Stimulated activated CD8-positive, alpha-beta memory T cell treated with anti-CD3 and anti-CD28 coated beads, Interleukin-15, amount 100 ng/mL, for 1 hour (primary cell): ENCODE data around the gene ARMC12.
"Not testable (repeated sequence)": the region's sequence is repeated elsewhere in the genome, so short reads cannot be mapped to it uniquely, and the experiment has no call there.

Experiments
- DNase-seq: peaks from one replicate; pipeline ENCODE4 v3.0.0-alpha.2; 2020; ENCODE audit warnings: low read depth

The ARMC12 gene

DNA sequence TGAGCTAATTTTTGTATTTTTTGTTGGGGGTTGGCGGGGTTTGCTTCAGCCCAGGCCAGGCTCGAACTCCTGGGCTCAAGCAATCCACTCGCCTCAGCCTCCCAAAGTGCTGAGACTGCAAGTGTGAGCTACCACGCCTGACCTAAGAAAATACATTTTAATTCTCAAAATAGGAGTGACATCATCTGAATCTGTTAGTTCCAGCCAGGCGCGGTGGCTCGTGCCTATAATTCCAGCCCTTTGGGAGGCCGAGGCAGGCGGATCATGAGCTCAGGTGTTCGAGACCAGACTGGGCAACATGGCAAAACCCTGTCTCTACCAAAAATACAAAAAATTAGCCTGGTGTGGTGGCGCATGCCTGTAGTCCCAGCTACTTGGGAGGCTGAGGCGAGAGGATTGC lies 2.5 kb upstream of the ARMC12 start:
- DNase-seq = not testable (repeated sequence)

DNA sequence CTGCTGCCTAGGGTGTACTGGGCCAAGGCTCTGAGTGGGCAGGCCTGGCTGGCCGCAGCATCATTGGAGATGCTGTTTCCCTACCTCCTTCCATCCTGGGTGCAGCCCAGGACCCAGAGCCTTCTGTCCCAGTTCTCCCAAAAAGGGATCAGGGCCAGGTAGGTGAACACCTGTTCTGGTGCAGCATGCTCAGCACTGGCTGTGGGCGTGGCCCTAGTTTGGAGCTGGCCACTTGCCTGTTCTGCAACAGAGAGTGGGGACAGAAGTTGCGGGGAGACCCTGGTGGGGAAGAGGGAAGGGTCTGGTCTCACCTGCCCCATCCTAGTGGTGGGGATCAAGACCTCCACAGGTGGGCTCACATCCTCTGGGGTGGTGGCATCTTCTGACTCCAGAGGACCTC lies 1.4 kb upstream of the ARMC12 start:
- DNase-seq = no peak

DNA sequence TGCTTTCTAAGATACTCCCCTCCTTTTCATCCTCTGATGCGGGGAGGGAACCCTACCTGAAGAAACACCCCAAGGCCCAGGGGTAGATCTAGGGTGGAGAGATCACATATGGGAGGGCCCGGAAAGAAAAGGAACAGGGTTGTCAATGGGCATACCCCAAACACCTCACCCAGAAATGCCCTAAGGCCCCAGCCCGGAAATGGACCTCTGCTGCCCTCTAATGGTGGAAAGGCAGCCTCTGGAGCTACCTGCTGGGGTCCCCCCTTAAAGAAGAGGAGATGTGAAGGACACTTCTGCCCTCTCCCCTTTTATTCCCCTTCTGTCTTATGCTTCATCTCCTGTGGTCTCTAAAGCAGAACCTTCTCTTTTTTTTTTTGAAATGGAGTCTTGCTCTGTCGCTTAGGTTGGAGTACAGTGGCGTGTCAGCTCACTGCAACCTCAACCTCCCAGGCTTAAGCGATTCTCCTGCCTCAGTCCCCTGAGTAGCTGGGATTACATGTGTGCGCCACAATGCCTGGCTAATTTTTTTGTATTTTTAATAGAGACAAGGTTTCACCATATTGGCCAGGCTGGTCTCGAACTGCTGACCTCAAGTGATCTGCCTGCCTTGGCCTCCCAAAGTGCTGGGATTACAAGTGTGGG lies 458 bp upstream of the ARMC12 start:
- DNase-seq = peak; percentile 83

DNA sequence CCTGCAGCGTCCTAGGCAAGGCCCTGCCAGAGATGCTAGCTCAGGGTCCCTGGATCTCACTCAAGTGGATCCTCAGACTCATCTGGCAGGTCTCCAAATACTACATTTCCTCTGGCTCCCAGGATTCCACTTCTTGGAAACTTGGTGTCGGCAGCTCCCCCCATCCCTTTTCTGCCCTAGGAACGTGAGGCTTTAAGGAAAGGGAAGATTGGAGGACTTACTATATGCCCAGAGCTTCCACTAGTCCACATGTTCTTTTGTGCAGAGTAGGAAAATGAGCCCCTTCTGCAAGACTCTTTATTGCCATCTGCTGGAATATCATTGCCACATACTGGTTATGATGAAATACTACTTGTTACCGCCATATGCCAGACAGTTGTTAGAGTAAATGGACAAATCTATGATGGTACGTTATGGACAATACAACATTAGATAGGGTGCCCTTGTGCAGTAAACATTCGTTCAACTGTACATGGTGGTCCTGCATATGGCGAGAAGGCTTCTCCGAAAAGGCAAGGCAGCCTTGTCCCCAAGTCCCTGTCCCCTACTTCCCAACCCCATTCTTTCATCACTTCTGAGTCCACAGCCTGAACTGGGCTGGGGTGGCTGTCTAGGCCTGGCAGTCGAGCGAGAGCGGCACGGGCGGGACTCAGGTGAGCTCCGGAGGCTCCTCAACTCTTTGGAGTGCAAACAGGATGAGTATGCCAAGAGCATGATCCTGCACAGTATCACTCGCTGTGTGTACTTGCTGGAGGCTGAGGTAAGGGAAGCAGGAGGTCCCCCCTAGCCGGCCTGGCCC lies 780 bp downstream of the ARMC12 start:
- no peak for DNase-seq

DNA sequence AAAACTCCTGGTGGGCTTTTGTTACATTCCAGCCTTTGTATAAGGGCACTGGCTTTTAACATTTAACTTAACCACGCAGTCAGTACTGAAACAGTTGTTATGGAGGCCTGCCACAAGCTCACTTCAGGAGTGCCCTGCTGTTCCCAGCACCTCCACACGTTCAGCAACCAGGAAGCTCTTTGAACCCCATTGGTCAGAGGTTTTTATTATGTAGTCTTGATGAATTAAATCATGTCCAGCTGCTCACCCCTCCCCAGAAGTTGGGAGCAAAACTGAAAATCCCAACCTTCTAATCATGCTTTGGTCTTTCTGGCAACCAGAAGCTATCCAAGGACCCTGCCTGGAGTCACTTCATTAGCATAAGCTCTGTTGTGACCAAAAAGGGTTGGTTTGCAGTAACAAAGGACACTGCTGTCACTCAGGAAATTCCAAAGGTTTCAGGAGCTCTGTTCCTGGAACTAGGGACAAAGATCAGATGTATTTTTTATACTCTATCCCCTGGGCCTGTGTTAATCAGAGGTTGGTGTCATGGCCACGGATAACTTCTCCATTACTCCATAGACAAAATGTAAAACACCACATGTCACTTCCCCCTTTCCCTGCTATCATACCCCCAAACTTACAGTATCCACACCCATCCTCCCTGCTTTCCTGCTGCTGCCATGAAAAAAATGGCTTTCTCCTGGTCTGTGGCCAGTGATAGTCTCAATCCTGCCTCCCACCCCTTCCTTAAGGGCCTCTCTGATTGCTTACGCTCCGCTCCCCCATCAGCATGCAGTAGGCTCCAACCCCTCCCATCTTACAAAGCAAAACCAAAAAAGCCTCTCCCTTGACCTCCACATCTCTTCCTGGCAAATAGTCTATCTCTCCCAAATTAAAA lies 3.1 kb downstream of the ARMC12 start:
- no peak for DNase-seq

DNA sequence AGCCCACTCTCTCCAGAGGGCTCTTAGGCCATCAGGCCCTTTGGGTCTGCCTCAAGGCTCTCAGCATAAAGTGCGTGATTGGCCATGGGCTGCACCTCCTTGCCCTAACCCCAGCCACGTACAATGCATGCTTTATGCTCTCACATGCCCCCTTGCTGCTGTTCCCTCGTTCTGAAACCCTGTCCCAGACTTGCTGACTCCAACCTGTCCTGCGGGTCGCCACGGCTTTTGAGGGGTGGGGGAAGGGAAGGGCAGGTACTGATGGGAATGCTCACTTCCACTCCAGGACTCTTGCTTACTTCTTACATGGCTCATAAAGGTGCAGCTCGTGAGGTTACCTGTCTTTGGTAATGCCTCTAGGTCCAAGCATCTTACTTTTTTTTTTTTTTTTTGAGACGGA lies 6.0 kb downstream of the ARMC12 start:
- no peak for DNase-seq

DNA sequence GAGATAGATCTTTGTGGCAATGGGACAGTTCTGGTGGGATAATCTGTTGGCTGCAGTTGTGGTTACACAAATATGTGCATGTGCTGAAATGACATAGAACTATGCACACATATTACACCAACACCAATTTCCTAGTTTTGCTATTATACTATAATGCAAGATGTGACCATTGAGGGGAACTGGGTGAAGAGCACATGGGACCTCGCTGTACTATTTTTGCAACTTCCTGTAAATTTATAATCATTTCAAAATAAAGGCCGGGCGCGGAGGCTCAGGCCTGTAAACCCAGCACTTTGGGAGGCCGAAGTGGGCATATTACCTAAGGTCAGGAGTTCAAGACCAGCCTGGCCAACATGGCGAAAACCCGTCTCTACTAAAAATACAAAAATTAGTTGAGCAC lies 8.7 kb downstream of the ARMC12 start:
- DNase-seq = no peak

DNA sequence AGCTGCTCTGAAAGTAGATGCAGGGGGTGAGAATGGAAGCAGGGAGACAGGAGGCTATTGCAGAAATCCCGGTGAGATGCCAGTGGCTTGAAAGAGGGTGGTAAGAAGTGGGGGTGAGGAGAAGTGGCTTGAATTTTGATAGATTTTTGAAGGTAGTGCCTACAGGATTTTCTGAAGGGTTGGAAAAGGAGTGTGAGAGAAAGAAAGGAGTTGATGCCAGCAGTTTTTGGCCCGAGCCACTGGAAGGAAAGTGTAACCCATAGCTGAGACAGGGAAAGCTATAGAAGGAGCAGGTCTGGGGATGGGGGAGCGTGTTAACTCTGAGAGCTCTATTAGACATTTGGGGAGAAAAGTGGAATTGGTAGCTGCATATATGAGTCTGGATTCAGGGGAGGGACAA lies 9.7 kb downstream of the ARMC12 start:
- DNase-seq = no peak

DNA sequence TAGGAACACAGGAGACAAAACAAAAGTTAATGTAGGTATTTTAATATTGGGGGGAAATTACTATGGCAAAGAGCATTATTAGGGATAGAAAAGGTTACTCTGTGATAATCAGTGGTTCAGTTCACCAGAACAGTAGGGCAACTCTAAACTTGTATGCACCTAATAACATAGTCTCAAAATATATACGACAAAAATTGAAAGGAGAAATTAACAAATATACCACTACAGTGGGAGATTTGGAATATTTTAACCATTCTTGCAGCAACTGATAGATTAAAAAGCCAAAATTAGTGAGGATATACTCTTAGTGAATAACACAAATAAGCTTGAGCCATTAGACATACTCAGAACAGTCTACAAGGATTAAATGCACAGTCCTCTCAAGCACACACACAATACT lies 11.0 kb downstream of the ARMC12 start:
- DNase-seq = no peak

DNA sequence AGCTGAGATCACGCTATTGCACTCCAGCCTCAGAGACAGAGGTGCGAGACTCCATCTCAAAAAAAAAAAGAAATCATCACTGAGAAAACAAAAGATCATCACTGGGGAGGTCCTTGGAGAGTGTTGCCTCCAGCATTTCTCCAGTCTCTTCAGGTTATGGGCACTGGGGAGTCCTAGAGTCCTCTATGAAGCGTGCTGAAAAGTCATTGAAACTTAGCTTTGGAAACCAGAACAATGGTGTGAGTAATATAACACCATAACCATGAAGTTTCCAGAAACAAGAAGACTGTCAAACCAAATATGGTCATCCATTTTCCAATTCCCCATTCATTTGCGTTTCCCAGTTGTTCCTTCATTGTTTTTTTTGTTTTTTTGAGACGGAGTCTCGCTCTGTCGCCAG lies 13.7 kb downstream of the ARMC12 start:
- DNase-seq = no peak

DNA sequence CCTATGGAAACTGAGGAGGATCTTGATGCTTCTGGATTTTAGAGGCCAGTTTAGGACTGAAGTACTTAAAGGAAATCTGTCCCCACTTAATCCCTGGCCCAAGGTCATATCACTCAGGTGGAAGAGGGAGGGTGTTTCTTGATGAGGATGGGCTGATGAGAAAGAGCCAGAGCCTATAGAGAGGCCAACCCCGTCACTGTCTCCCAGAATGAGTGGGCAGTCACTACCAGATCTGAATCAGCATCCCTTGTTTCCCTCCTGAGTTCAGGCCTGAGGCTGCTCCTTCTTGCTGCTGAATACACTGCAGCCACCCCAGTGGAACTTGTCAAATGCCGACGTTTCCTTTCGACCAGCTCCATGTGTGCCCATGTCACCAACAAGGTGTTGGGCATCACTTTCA lies 14.8 kb downstream of the ARMC12 start:
- DNase-seq = no peak

DNA sequence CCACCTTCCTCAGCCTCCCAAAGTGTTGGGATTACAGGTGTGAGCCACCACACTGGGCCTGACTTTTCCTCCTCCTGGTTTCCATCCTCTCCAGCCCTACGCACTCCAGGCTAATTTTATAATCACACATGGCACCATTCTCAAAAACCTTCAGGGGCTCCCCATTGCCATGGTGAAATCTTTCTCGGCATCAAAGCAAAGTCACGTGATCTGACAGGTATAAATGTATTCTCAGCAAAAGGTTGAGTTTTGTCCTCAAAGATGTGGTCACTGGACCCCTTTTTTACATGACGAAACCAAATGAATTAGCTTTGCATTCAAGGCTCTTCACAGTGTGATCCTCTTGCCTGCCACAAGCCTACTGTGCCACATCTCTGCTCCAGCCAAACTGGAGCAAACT lies 15.5 kb downstream of the ARMC12 start:
- no peak for DNase-seq

DNA sequence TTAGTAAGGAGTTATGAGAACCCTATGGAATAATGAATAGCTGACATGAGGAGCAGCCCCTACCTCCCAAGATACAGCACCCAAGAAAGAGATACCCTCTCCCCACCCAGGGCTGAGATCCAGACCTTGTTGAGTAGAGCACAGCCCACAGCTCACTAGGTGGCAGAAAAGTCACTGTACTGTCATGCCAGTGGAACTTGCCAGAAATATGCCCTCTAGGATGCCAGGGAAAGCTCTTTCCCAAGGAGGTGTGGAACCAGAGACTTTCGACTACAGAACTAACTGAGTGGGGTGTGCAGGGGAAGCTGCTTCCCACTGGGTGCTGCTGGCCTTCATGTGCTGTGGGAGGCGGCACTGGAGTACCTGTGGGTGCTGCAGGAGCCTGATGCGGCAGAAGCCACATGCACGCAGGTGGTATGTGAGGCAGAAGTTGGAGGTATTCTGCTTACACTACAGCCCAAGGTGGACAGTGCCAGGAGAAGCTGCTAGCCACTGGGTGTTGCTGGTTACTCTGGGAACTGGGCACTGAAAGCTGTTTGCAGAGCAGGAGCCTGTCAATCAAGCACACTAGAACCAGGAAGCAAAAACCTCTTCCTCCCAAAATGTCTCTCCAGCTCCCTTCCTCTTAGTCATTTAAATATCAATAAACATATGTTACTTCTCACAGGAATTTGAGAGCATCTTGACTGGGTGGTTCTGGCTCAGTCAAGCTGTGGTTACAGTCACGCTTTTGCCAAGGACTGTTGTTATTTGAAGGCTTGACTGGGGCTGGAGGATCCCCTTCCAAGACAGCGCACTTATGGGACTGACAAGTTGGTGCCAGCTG lies 17.8 kb downstream of the ARMC12 start:
- DNase-seq = no peak

DNA sequence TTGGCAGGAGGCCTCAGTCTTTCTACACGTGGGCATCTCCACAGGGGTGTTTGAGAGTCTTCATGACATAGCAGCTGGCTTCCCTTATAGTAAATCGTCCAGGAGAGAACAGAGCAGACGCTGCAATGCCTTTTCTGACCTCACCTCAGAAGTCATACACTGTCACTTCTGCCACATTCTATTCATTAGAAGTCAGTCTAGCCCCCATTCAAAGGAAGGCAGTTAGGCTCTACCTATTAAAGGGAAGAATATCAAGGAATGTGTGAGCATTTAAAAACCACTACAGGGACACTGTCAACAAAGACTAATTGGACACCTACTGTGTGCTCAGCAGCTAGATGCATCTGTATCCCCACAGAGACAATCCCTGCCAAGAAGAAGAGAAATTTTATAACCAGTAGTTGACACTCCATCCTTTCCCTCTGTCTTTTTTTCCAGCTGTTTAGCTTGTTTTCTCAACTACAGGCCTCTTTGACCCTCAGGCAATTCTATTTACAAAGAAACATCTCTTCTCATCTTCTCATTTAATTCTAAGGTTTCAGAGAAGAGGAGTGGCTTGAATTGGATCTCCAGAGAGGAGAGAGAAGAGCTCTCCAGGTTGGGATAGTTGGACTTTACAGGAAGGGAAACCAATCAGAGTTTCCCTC lies 18.6 kb downstream of the ARMC12 start:
- no peak for DNase-seq

DNA sequence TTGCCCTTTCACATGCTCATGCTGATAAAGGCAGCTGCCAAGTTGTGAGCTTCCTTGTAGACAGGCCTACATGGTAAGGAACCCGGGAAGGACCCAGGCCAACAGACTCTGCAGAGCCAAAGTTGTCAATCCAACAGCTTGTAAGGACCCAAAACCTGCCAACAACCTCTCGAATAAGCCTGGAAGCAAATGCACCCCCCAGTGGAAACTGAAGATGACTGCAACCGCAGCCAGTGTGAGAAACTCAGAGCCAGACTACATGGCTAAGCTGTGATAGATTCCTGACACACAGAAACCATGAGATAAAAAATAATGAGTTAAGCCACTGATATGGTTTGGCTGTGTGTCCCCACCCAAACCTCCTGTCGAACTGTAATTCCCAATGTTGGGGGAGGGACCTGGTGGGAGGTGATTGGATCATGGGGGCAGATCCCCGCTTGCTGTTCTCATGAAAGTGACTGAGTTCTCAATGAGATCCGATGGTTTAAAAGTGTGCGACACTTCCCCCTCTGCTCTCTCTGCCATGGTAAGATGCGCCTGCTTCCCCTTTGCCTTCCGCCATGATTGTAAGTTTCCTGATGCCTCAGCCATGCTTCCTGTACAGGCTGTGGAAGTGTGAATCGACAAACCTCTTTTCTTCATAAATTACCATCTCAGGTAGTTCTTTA lies 20.8 kb downstream of the ARMC12 start:
- no peak for DNase-seq

DNA sequence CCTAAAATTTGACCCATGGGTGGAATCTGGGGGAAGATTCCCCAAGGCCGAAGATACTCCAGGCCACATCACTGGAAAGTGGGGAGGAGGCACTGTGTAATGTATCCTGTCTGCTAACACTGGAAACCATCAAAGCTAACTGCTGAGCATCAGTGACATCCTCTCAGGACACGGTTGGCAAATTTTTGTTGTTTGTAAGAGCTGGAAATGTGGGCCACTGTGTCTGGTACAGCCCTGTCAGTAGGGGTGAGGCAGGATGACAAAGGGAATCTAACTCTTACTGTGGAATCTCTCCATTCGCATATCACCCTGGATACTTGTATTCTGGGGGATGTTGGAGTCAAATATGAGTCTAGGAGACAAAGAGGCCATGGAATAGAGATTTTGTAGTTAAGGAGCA lies 22.6 kb downstream of the ARMC12 start:
- no peak for DNase-seq

DNA sequence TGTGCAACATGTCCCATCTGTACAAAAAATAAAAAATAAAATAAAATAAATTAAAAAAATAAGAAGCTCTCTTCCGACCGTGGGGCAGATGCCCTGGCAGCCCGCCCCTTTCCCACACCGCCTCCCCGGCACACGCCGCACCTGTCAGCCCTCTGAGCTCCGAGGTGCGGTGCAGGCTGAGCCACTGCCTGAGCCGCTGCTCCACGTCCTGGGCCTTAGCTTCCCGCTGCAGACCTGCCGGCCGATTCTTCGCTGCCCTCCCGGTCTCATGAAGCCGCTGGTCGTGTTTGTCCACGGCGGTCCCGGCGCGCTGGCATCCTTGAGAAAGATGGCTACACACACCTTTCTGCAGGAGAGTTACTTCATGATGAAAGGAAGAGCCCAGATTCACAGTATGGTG lies 28.9 kb downstream of the ARMC12 start:
- DNase-seq = no peak

DNA sequence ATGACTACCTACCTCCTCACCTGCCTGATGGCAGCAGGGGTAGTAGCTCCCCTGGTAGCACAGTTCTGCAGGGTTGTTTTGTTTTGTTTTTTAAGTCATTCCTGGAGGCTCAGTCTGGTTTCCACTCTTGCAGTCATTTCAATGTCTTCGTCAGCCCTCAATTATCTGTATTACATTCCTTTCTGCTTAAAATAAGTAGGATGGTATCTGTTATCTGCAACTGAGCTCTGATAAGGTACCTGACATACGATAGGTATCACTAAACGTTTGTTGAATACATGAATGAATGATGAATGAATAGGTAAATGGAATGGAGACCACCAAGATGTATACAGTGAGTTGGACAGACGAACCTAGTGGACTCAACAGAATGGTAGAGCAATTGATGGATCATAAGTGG lies 32.4 kb downstream of the ARMC12 start:
- no peak for DNase-seq

DNA sequence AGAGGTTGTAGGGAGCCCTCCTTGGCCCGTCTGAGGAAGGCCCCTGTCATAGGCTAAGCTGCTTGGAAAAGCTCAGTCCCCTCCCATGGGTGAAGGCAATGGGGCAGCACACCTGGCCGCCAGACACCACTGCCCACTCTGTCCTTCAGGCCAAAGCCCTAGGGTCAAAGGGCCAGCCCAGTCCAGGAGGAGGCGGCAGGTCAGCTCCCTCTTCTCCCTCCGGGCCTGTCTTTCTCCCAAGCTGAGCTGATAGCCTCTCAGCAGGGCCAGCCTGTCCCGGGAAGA lies 34.5 kb downstream of the ARMC12 start:
- DNase-seq = no peak

DNA sequence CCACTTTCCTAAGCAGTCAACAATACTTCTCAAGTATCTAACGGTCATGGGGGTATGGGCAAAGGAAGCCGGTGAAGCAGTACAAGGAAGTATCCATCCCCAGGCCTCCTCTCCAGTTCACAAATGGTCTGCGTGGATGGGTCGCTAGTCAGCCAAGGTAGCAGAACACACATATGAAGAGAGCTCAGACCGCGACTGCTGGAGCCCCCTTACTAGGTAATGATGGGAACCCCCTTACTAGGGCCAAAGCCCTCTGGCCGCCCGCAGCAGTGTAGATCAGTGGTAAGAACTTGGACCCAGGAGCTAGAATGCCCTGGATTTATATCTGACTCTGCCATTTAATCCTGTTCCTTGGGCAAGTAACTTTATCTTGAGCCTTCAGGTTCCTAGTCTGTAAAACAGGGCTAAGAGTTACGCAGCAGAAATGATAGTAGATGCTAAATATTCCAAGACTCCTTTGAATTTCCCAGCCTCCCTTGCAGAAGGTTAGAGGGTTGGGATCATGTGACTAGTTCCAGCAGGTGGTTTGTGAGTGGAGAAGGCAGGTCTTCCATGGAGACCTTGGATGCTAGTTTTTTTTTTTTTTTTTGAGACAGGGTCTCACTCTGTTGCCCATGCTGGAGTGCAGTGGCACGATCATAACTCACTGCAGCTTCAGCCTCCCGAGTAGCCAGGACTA lies 37.4 kb downstream of the ARMC12 start:
- DNase-seq = no peak

DNA sequence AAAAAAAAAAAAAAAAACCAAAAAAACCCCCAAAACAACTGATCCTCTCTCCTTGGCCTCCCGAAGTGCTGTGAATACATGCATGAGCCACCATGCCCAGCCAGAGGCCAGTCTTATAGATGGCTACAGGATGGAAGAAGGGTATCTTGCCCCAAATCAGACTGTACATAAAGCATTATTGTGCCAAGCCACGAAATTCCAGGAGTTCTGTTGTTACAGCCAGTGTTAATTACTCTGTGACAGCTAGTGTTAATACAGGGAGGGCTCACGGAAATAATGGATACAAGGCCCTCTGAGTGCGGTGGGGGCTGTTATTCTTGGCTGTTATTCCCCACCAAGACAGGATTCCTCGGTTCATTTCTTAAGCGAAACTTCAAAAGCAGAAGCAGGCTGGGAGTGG lies 38.2 kb downstream of the ARMC12 start:
- no peak for DNase-seq
